IMR-90 (cell line): ENCODE results near the gene RPS6KA2.

Experiments
- BHLHE40 ChIP-seq: fragments of 150-350 bp; IDR thresholded peaks from 2 replicates; pipeline ENCODE4 v1.6.1; 2016; ENCODE audit warnings: mild to moderate bottlenecking, low read depth, low read length
- CEBPB ChIP-seq: IDR thresholded peaks from 2 replicates; pipeline ENCODE4 v1.6.1; 2012; ENCODE audit warnings: low read depth, low read length, improper control_type of control experiment
- CHD1 ChIP-seq: IDR thresholded peaks from 2 replicates; pipeline ENCODE4 v1.6.1; 2012; ENCODE audit warnings: low read depth, low read length, improper control_type of control experiment
- FOS ChIP-seq: fragments of 150-350 bp; IDR thresholded peaks from 2 replicates; pipeline ENCODE4 v1.6.1; 2016; ENCODE audit warnings: low read depth, low read length
- MAFK ChIP-seq: IDR thresholded peaks from 2 replicates; pipeline ENCODE4 v1.6.1; 2012; ENCODE audit warnings: low read depth, low read length, improper control_type of control experiment
- MAZ ChIP-seq: IDR thresholded peaks from 2 replicates; pipeline ENCODE4 v1.6.1; 2012; ENCODE audit warnings: low read depth, mild to moderate bottlenecking, low read length, improper control_type of control experiment, moderate library complexity, borderline replicate concordance
- MXI1 ChIP-seq: IDR thresholded peaks from 2 replicates; pipeline ENCODE4 v1.6.1; 2012; ENCODE audit warnings: low read depth, mild to moderate bottlenecking, low read length, moderate library complexity, borderline replicate concordance
- NFE2L2 ChIP-seq: fragments of 150-350 bp; IDR thresholded peaks from 2 replicates; pipeline ENCODE4 v1.6.1; 2016; ENCODE audit warnings: low read depth, mild to moderate bottlenecking, low read length
- POLR2A ChIP-seq: IDR thresholded peaks from 2 replicates; pipeline ENCODE4 v1.6.1; 2012; ENCODE audit warnings: mild to moderate bottlenecking, low read depth, low read length
- SMC3 ChIP-seq: fragments of 150-350 bp; IDR thresholded peaks from 2 replicates; pipeline ENCODE4 v1.6.1; 2016; ENCODE audit warnings: low read depth, mild to moderate bottlenecking, antibody characterized with exemption, low read length, moderate library complexity
- TF ChIP-seq, protein P1 (sequence below): conservative IDR thresholded peaks from 2 replicates; pipeline ENCODE4 v1.5.1; 2012; ENCODE audit warnings: mild to moderate bottlenecking, low read depth, low read length, improper control_type of control experiment
- TF ChIP-seq, protein P2 (sequence below): fragments of 150-350 bp; IDR thresholded peaks from 2 replicates; pipeline ENCODE4 v1.6.1; 2016; ENCODE audit warnings: low read depth, mild to moderate bottlenecking, low read length, moderate library complexity, borderline replicate concordance

DNA sequence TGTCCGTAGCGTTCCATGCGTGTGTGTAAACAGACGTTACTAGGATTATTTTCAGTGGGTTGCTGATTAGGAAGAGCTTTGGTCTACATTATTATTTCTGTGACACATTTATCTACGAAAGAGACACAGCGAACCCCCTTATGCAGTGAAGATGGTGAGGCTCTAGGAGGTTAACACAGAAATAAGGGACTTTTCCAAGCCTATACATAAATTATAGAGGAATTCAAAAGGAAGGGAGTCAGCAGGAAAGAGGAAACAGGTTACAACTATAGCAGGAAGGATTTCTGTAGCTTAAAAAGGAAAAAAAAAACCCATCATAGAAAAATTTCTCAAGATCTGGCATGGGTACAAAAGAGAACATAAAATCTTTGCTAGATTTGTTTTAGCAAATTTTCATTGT, 12.9 kb upstream of the RPS6KA2 start:
- TF ChIP-seq, protein P1, sequence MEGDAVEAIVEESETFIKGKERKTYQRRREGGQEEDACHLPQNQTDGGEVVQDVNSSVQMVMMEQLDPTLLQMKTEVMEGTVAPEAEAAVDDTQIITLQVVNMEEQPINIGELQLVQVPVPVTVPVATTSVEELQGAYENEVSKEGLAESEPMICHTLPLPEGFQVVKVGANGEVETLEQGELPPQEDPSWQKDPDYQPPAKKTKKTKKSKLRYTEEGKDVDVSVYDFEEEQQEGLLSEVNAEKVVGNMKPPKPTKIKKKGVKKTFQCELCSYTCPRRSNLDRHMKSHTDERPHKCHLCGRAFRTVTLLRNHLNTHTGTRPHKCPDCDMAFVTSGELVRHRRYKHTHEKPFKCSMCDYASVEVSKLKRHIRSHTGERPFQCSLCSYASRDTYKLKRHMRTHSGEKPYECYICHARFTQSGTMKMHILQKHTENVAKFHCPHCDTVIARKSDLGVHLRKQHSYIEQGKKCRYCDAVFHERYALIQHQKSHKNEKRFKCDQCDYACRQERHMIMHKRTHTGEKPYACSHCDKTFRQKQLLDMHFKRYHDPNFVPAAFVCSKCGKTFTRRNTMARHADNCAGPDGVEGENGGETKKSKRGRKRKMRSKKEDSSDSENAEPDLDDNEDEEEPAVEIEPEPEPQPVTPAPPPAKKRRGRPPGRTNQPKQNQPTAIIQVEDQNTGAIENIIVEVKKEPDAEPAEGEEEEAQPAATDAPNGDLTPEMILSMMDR = no peak
- TF ChIP-seq MAFK (no peak), CEBPB (no peak), MXI1 (no peak), NFE2L2 (no peak), SMC3 (no peak), BHLHE40 (no peak), POLR2A (no peak), FOS (no peak), MAZ (no peak), CHD1 (no peak)
- TF ChIP-seq, protein P2, sequence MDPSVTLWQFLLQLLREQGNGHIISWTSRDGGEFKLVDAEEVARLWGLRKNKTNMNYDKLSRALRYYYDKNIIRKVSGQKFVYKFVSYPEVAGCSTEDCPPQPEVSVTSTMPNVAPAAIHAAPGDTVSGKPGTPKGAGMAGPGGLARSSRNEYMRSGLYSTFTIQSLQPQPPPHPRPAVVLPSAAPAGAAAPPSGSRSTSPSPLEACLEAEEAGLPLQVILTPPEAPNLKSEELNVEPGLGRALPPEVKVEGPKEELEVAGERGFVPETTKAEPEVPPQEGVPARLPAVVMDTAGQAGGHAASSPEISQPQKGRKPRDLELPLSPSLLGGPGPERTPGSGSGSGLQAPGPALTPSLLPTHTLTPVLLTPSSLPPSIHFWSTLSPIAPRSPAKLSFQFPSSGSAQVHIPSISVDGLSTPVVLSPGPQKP = no peak
